ENCODE results near the gene C6orf58. TPM values are rescaled to one million over a fixed set of nuclear protein-coding genes. Genes with fewer than 3 reads are reported as not detected.

The C6orf58 gene
- total RNA-seq, 1 experiment from 2014 or later = not detected

GRCh38 chr6:127630800-127631199 lies 53.8 kb downstream of the C6orf58 start:
- Histone ChIP-seq H3K4me3 (ENCODE audit: low read depth, low read length) (no peak overlapping the region), H3K36me3 (ENCODE audit: control insufficient read depth, insufficient read depth, low read length) (no peaks in the 10 kb centered on the region), H3K9me3 (no peaks in the 10 kb centered on the region), H3K4me1 (no peaks in the 10 kb centered on the region), H3K27me3 (replicated peaks; ENCODE audit: control insufficient read depth, insufficient read depth, low read length) (no peaks in the 10 kb centered on the region)
- CTCF ChIA-PET = no interaction called here
- no peak overlapping the region for H3K27ac Mint-ChIP-seq (ENCODE audit: unreplicated experiment)
- no peaks in the 10 kb centered on the region for H3K9me3 Mint-ChIP-seq (ENCODE audit: unreplicated experiment)
- intact Hi-C loops (cut with micrococcal nuclease; ENCODE audit: unreplicated experiment) = no loop called here
- no peak for DNase-seq
- POLR2A ChIA-PET = no interaction called here
- no peak for TF ChIP-seq CTCF (IDR thresholded peaks at IDR 0.05; ENCODE audit: insufficient read depth in 1 of 2, low read depth in 1 of 2, low read length in 1 of 2, severe bottlenecking in 1 of 2, unreplicated experiment in 1 of 2)
- no peaks in the 10 kb centered on the region for H3K36me3 Mint-ChIP-seq (ENCODE audit: insufficient read depth, unreplicated experiment)
- no TSS peak for BruUV-seq (replicated peaks)
- no peak overlapping the region for H3K4me3 Mint-ChIP-seq (ENCODE audit: unreplicated experiment)
- H3K27me3 Mint-ChIP-seq (ENCODE audit: insufficient read depth, unreplicated experiment) = peaks cover 8% of the 10 kb centered on the region
- H3K4me1 Mint-ChIP-seq (ENCODE audit: low read depth, unreplicated experiment) = no peaks in the 10 kb centered on the region

- Mint-ChIP-seq H3K9me3 (ENCODE audit: unreplicated experiment) (no peaks in the 10 kb centered on the region), H3K27ac (ENCODE audit: unreplicated experiment) (no peak overlapping the region), H3K4me3 (ENCODE audit: unreplicated experiment) (no peak overlapping the region), H3K36me3 (ENCODE audit: insufficient read depth, unreplicated experiment) (no peaks in the 10 kb centered on the region), H3K4me1 (ENCODE audit: low read depth, unreplicated experiment) (no peaks in the 10 kb centered on the region), H3K27me3 (ENCODE audit: insufficient read depth, unreplicated experiment) (peaks cover 2% of the 10 kb centered on the region)
- intact Hi-C loops (cut with micrococcal nuclease; ENCODE audit: unreplicated experiment) = no loop called here
- Histone ChIP-seq H3K27me3 (replicated peaks; ENCODE audit: control insufficient read depth, insufficient read depth, low read length) (no peaks in the 10 kb centered on the region), H3K4me3 (ENCODE audit: low read depth, low read length) (no peak overlapping the region), H3K9me3 (no peaks in the 10 kb centered on the region), H3K36me3 (ENCODE audit: control insufficient read depth, insufficient read depth, low read length) (no peaks in the 10 kb centered on the region), H3K4me1 (no peaks in the 10 kb centered on the region)
- POLR2A ChIA-PET = no interaction called here
- DNase-seq = no peak
- CTCF ChIA-PET = no interaction called here
- TF ChIP-seq CTCF (IDR thresholded peaks at IDR 0.05; ENCODE audit: insufficient read depth in 1 of 2, low read depth in 1 of 2, low read length in 1 of 2, severe bottlenecking in 1 of 2, unreplicated experiment in 1 of 2) = no peak
- BruUV-seq (replicated peaks) = no TSS peak
Observed at GRCh38 chr6:127634178-127634577, 57.2 kb downstream of the C6orf58 start.

DNA sequence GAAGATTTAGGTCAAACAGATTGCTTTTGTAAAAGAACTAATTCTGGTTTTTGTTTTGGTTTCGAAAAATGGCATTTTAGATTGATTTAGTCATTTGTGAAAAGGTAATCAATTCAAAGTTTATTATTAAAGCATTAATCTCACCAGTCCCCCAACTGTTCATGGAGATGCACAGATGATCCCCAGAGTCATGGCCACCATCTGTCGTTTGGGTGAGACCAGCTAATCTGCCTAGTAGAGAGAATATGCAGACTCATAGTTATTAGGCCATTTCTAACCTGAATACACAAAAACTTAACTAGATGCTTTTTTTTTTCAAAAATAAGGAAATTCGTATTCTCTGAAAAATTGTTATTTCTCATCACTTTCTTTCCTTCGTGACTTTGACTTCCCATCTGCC lies 58.1 kb downstream of the C6orf58 start:
- Mint-ChIP-seq H3K9me3 (ENCODE audit: unreplicated experiment) (no peaks in the 10 kb centered on the region), H3K27me3 (ENCODE audit: insufficient read depth, unreplicated experiment) (peaks cover 2% of the 10 kb centered on the region), H3K27ac (ENCODE audit: unreplicated experiment) (no peak overlapping the region), H3K4me3 (ENCODE audit: unreplicated experiment) (no peak overlapping the region), H3K36me3 (ENCODE audit: insufficient read depth, unreplicated experiment) (no peaks in the 10 kb centered on the region), H3K4me1 (ENCODE audit: low read depth, unreplicated experiment) (no peaks in the 10 kb centered on the region)
- no TSS peak for BruUV-seq (replicated peaks)
- TF ChIP-seq CTCF (IDR thresholded peaks at IDR 0.05; ENCODE audit: insufficient read depth in 1 of 2, low read depth in 1 of 2, low read length in 1 of 2, severe bottlenecking in 1 of 2, unreplicated experiment in 1 of 2) = no peak
- Histone ChIP-seq H3K4me3 (ENCODE audit: low read depth, low read length) (no peak overlapping the region), H3K27me3 (replicated peaks; ENCODE audit: control insufficient read depth, insufficient read depth, low read length) (no peaks in the 10 kb centered on the region), H3K4me1 (no peaks in the 10 kb centered on the region), H3K9me3 (no peaks in the 10 kb centered on the region), H3K36me3 (ENCODE audit: control insufficient read depth, insufficient read depth, low read length) (no peaks in the 10 kb centered on the region)
- ChIA-PET CTCF (no interaction called here), POLR2A (no interaction called here)
- no peak for DNase-seq
- intact Hi-C loops (cut with micrococcal nuclease; ENCODE audit: unreplicated experiment) = no loop called here

Data from Caco-2 (cell line).